HCT116 (cell line): ENCODE measurements around the gene PRKG1. TPM values are rescaled to one million over a fixed set of nuclear protein-coding genes. Genes with fewer than 3 reads are reported as not detected.

Experiments used
- ATAC-seq: fragments of 200-7000 bp; cut with Tn5 transposase; 2 replicates; pipeline ENCODE4 v1.9.1; 2020; ENCODE audit warnings: mild to moderate bottlenecking, moderate library complexity
- BruUV-seq: library from RNA; stranded (reverse); fragments of 400-500 nt; replicated peaks from 2 replicates; lab custom pipeline; 2021; lab: Mats Ljungman, UMichigan
- CTCF ChIA-PET: fragments of 300-600 bp; sonication (Branson Sonifier 250); formaldehyde crosslinking; loops from one replicate; lab custom pipeline; 2021; ENCODE audit warnings: antibody characterized with exemption; lab: Charles Lee
- POLR2A ChIA-PET: fragments of 300-600, 350-600 bp; sonication (Branson Sonifier 250); formaldehyde crosslinking; loops from one replicate; lab custom pipeline; 2021; ENCODE audit warnings: antibody characterized with exemption; lab: Charles Lee
- RAD21 ChIA-PET, 2 experiments: fragments of 300-600 bp; sonication (Branson Sonifier 250); formaldehyde crosslinking; loops; one replicate each; lab custom pipeline; 2023; ENCODE audit warnings: low total read pairs in 2 of 2; ENCODE audit not compliant: uncharacterized antibody in 2 of 2, unreplicated experiment in 2 of 2, low non-redundant PET in 1 of 2; lab: Charles Lee
- DNase-seq: peaks from one replicate; pipeline ENCODE4 v3.0.0-alpha.2; 2010; ENCODE audit warnings: low read depth, low spot score
- H2AFZ ChIP-seq: fragments of 200-600 bp; shearing (Covaris generic), sonication (generic); 2 replicates; pipeline ENCODE4 v1.6.1; 2017; ENCODE audit warnings: low read depth, mixed run types, mixed read lengths, antibody characterized with exemption, low read length; ENCODE audit not compliant: poor library complexity, severe bottlenecking
- H3K27ac ChIP-seq: 2 replicates; pipeline ENCODE4 v1.5.1; 2012; ENCODE audit warnings: low read depth, low read length
- H3K27me3 ChIP-seq: fragments of 200-600 bp; sonication (generic); 2 replicates; pipeline ENCODE4 v1.6.1; 2016; ENCODE audit warnings: mixed run types, low read length, mixed read lengths; ENCODE audit not compliant: insufficient read depth
- H3K36me3 ChIP-seq, 2 experiments: fragments of 200-500 bp in 1 of 2; fragments of 200-600 bp in 1 of 2; sonication (Bioruptor generic) in 1 of 2; sonication (generic) in 1 of 2; 2 replicates each; pipeline versions ENCODE4 v1.5.1 to v1.6.1; 2014 to 2016; ENCODE audit warnings: low read length in 2 of 2, inconsistent platforms in 1 of 2, mixed read lengths in 1 of 2, mixed run types in 1 of 2; ENCODE audit not compliant: insufficient read depth in 2 of 2, control insufficient read depth in 1 of 2
- H3K4me1 ChIP-seq, 2 experiments: fragments of 200-600 bp in 1 of 2; sonication (generic) in 1 of 2; 2 replicates each; pipeline versions ENCODE4 v1.5.1 to v1.6.1; 2012 to 2017; ENCODE audit warnings: low read length in 2 of 2, inconsistent platforms in 1 of 2, mild to moderate bottlenecking in 1 of 2, mixed read lengths in 1 of 2, mixed run types in 1 of 2, moderate library complexity in 1 of 2; ENCODE audit not compliant: insufficient read depth in 2 of 2, control insufficient read depth in 1 of 2
- H3K4me2 ChIP-seq: fragments of 200-600 bp; sonication (generic); 2 replicates; pipeline ENCODE4 v1.6.1; 2017; ENCODE audit warnings: mixed run types, low read length, mixed read lengths
- H3K4me3 ChIP-seq, 2 experiments: fragments of 200-600 bp in 1 of 2; sonication (generic) in 1 of 2; replicated peaks in 1 of 2; 2 replicates each; pipeline ENCODE4 v1.5.1; 2011 to 2016; ENCODE audit warnings: low read length in 2 of 2, control low read depth in 1 of 2, low read depth in 1 of 2, mild to moderate bottlenecking in 1 of 2, mixed read lengths in 1 of 2, mixed run types in 1 of 2
- H3K79me2 ChIP-seq: fragments of 200-600 bp; sonication (generic); 2 replicates; pipeline ENCODE4 v1.6.1; 2017; ENCODE audit warnings: mild to moderate bottlenecking, mixed run types, low read length, moderate library complexity, mixed read lengths; ENCODE audit not compliant: insufficient read depth
- H3K9ac ChIP-seq: fragments of 200-600 bp; sonication (generic); 2 replicates; pipeline ENCODE4 v1.6.1; 2016; ENCODE audit warnings: low read length, mixed read lengths
- H3K9me2 ChIP-seq: fragments of 200-600 bp; sonication (generic), shearing (Covaris generic); 2 replicates; pipeline ENCODE4 v1.6.1; 2017; ENCODE audit warnings: mixed run types, mild to moderate bottlenecking, moderate library complexity; ENCODE audit not compliant: insufficient read depth
- H3K9me3 ChIP-seq, 2 experiments: fragments of 200-500 bp in 1 of 2; fragments of 200-600 bp in 1 of 2; sonication (Bioruptor generic) in 1 of 2; sonication (generic) in 1 of 2; 2 replicates each; pipeline ENCODE4 v1.6.1; 2014 to 2017; ENCODE audit warnings: low read length in 2 of 2, mixed read lengths in 2 of 2, inconsistent platforms in 1 of 2, low read depth in 1 of 2, mild to moderate bottlenecking in 1 of 2, mixed run types in 1 of 2, moderate library complexity in 1 of 2; ENCODE audit not compliant: control insufficient read depth in 1 of 2, insufficient read depth in 1 of 2
- H4K20me1 ChIP-seq: fragments of 200-600 bp; sonication (generic), shearing (Covaris generic); 2 replicates; pipeline ENCODE4 v1.6.1; 2017; ENCODE audit warnings: mixed run types, mild to moderate bottlenecking, moderate library complexity; ENCODE audit not compliant: insufficient read depth
- CBX3 ChIP-seq: IDR thresholded peaks from 2 replicates; pipeline ENCODE4 v1.6.1; 2012; ENCODE audit warnings: low read depth
- CEBPB ChIP-seq: IDR thresholded peaks from 2 replicates; pipeline ENCODE4 v1.6.1; 2012; ENCODE audit warnings: low read depth
- EGR1 ChIP-seq: IDR thresholded peaks from 2 replicates; pipeline ENCODE4 v1.6.1; 2012; ENCODE audit warnings: low read depth
- ELF1 ChIP-seq: IDR thresholded peaks from 2 replicates; pipeline ENCODE4 v1.6.1; 2012; ENCODE audit warnings: low read depth, borderline replicate concordance
- EZH2 ChIP-seq: fragments of 200-600 bp; sonication (generic); IDR thresholded peaks from 2 replicates; pipeline ENCODE4 v1.6.1; 2017; ENCODE audit warnings: antibody characterized with exemption, mixed run types
- EZH2phosphoT487 ChIP-seq: fragments of 200-600 bp; IDR thresholded peaks from 2 replicates; pipeline ENCODE4 v1.6.1; 2018; ENCODE audit warnings: antibody characterized with exemption, borderline replicate concordance
- FOSL1 ChIP-seq: IDR thresholded peaks from 2 replicates; pipeline ENCODE4 v1.6.1; 2012; ENCODE audit warnings: low read depth
- JUND ChIP-seq: IDR thresholded peaks from 2 replicates; pipeline ENCODE4 v1.6.1; 2012
- POLR2AphosphoS5 ChIP-seq: IDR thresholded peaks from 2 replicates; pipeline ENCODE4 v1.6.1; 2011; ENCODE audit warnings: mild to moderate bottlenecking, low read depth, low read length, moderate library complexity
- RAD21 ChIP-seq: IDR thresholded peaks from 2 replicates; pipeline ENCODE4 v1.6.1; 2012; ENCODE audit warnings: low read depth, mild to moderate bottlenecking
- SIN3A ChIP-seq: IDR thresholded peaks from 2 replicates; pipeline ENCODE4 v1.6.1; 2012; ENCODE audit warnings: low read depth
- YY1 ChIP-seq: IDR thresholded peaks from 2 replicates; pipeline ENCODE4 v1.6.1; 2011; ENCODE audit warnings: low read length, low read depth, moderate library complexity, mild to moderate bottlenecking; ENCODE audit not compliant: insufficient replicate concordance; ENCODE audit errors: extremely low read depth
- intact Hi-C: fragments of 100-400 bp; cut with micrococcal nuclease; formaldehyde crosslinking; loops from 2 replicates; pipeline ENCODE4 v1.10.0; 2022
- total RNA-seq: library from RNA; stranded (reverse); gene quantifications from one replicate; pipeline ENCODE4 v1.2.1, GENCODE V29; 2021; ENCODE audit not compliant: unreplicated experiment
- TF ChIP-seq, protein P1 (sequence below): IDR thresholded peaks from 2 replicates; pipeline ENCODE4 v1.6.1; 2011; ENCODE audit warnings: mild to moderate bottlenecking, low read length, moderate library complexity; ENCODE audit not compliant: insufficient replicate concordance; ENCODE audit errors: extremely low read depth

PRKG1 gene
- total RNA-seq, 1 experiment from 2014 or later = 1.4 TPM

- H3K9me2 ChIP-seq = no peaks in the 10 kb centered on the region
- CTCF ChIA-PET = no interaction called here
- H3K36me3 ChIP-seq = no peaks in the 10 kb centered on the region
- no peaks in the 10 kb centered on the region for H3K79me2 ChIP-seq
- RAD21 ChIA-PET = no interaction called here
- peaks cover 8% of the 10 kb centered on the region for H3K27me3 ChIP-seq
- H3K4me2 ChIP-seq = no peak overlapping the region
- POLR2A ChIA-PET = no interaction called here
- ATAC-seq = no peak
- DNase-seq = no peak
- intact Hi-C loops = loop anchor here (10.0 kb wide), 1 partner anchor 937 kb away; no protein-coding TSS in a partner anchor
- H3K4me1 ChIP-seq = no peaks in the 10 kb centered on the region
- no peak overlapping the region for H3K9ac ChIP-seq
- no peak overlapping the region for H3K4me3 ChIP-seq
- no TSS peak for BruUV-seq
- TF ChIP-seq YY1 (no peak), FOSL1 (no peak), CBX3 (no peak), POLR2AphosphoS5 (no peak), CEBPB (no peak), JUND (no peak), ELF1 (no peak), RAD21 (no peak), EGR1 (no peak), EZH2phosphoT487 (no peak), SIN3A (no peak), EZH2 (no peak)
- TF ChIP-seq, protein P1, sequence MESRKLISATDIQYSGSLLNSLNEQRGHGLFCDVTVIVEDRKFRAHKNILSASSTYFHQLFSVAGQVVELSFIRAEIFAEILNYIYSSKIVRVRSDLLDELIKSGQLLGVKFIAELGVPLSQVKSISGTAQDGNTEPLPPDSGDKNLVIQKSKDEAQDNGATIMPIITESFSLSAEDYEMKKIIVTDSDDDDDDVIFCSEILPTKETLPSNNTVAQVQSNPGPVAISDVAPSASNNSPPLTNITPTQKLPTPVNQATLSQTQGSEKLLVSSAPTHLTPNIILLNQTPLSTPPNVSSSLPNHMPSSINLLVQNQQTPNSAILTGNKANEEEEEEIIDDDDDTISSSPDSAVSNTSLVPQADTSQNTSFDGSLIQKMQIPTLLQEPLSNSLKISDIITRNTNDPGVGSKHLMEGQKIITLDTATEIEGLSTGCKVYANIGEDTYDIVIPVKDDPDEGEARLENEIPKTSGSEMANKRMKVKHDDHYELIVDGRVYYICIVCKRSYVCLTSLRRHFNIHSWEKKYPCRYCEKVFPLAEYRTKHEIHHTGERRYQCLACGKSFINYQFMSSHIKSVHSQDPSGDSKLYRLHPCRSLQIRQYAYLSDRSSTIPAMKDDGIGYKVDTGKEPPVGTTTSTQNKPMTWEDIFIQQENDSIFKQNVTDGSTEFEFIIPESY = no peak
- no peaks in the 10 kb centered on the region for H4K20me1 ChIP-seq
- H3K9me3 ChIP-seq = no peaks in the 10 kb centered on the region
- H2AFZ ChIP-seq = no peak overlapping the region
- no peak overlapping the region for H3K27ac ChIP-seq
Measured at GRCh38 chr10:51951601-51952000, 877.3 kb downstream of the PRKG1 start.
